HFFc6 (cell line): Measurements from ENCODE around the gene EIF5. TPM values are rescaled to one million over a fixed set of nuclear protein-coding genes. Genes with fewer than 3 reads are reported as not detected.

Source experiments
- DNase-seq: peaks from one replicate; pipeline ENCODE4 v3.0.0-alpha.2; 2018
- H3K27ac Mint-ChIP-seq: 2 replicates; pipeline ENCODE4 v1.8.0; 2020; ENCODE audit warnings: mild to moderate bottlenecking, mixed read lengths
- H3K27me3 Mint-ChIP-seq: 2 replicates; pipeline ENCODE4 v1.8.0; 2021; ENCODE audit warnings: mild to moderate bottlenecking, moderate library complexity, mixed read lengths; ENCODE audit not compliant: insufficient read depth
- H3K36me3 Mint-ChIP-seq: 2 replicates; pipeline ENCODE4 v1.8.0; 2021; ENCODE audit warnings: low read depth, mixed read lengths
- H3K4me1 Mint-ChIP-seq: 2 replicates; pipeline ENCODE4 v1.8.0; 2020; ENCODE audit warnings: low read depth, mixed read lengths
- H3K4me3 Mint-ChIP-seq: 2 replicates; pipeline ENCODE4 v1.8.0; 2020; ENCODE audit warnings: mild to moderate bottlenecking, moderate library complexity, mixed read lengths
- H3K9me3 Mint-ChIP-seq: 2 replicates; pipeline ENCODE4 v1.8.0; 2020; ENCODE audit warnings: mild to moderate bottlenecking, mixed read lengths
- total RNA-seq, 6 experiments: library from RNA; stranded (reverse); fragmentation: NEBNext Ultra II Directional; extraction: Animal tissue kit (Norgen Biotek cat#: 25700); gene quantifications; 2 replicates in 1 of 6; 3 replicates in 5 of 6; pipeline ENCODE4 v1.2.3, GENCODE V29; 2021
- TF ChIP-seq, protein P1 (sequence below): fragments of 200-600 bp; sonication (generic); IDR thresholded peaks from 2 replicates; pipeline ENCODE4 v1.5.0; 2021; ENCODE audit warnings: antibody characterized with exemption, mild to moderate bottlenecking

Gene EIF5
- total RNA-seq, 6 experiments from 2014 or later = 181 to 217 (median 203) TPM

DNA sequence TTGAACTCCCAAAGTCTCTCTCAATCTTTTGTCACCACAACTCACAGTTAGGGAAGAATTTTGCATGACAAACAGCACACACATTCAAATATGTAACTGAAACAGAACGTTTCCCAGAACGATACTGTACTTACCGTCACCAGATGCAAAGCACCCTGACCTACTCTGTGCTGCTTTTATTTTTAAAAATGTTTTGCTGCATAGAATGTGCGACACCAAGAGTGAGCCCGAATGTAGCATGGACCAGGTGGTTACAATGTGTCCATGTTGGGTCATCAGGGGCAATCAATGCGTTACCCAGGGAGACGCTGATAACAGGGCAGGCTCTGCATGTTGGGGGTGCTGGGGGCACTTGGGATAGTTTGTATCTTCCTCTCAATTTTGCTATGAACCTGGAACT, 14.6 kb upstream of the EIF5 start:
- H3K36me3 Mint-ChIP-seq = no peaks in the 10 kb centered on the region
- H3K4me3 Mint-ChIP-seq = no peak overlapping the region
- H3K27ac Mint-ChIP-seq = no peak overlapping the region
- TF ChIP-seq, protein P1, sequence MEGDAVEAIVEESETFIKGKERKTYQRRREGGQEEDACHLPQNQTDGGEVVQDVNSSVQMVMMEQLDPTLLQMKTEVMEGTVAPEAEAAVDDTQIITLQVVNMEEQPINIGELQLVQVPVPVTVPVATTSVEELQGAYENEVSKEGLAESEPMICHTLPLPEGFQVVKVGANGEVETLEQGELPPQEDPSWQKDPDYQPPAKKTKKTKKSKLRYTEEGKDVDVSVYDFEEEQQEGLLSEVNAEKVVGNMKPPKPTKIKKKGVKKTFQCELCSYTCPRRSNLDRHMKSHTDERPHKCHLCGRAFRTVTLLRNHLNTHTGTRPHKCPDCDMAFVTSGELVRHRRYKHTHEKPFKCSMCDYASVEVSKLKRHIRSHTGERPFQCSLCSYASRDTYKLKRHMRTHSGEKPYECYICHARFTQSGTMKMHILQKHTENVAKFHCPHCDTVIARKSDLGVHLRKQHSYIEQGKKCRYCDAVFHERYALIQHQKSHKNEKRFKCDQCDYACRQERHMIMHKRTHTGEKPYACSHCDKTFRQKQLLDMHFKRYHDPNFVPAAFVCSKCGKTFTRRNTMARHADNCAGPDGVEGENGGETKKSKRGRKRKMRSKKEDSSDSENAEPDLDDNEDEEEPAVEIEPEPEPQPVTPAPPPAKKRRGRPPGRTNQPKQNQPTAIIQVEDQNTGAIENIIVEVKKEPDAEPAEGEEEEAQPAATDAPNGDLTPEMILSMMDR = no peak
- no peaks in the 10 kb centered on the region for H3K9me3 Mint-ChIP-seq
- H3K4me1 Mint-ChIP-seq = no peaks in the 10 kb centered on the region
- no peak for DNase-seq
- H3K27me3 Mint-ChIP-seq = peaks cover 18% of the 10 kb centered on the region

DNA sequence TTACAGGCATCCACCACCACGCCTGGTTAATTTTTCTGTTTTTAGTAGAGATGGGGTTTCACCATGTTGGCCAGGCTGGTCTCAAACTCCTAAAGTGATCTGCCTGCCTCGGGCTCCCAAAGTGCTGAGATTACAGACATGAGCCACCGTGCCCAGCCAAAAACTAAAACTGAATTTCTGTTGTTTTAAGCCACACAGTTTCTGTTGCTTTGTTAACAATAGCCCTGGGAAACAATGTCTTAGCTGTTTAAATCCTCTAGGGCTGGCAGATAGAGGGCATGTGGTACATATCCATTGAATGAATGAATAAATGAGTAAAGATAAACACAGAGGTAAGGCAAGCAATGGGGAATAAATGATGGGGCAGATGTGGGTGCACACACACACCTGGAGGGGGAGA, 8.0 kb upstream of the EIF5 start:
- H3K4me1 Mint-ChIP-seq = no peaks in the 10 kb centered on the region
- no peak for DNase-seq
- no peaks in the 10 kb centered on the region for H3K36me3 Mint-ChIP-seq
- peaks cover 12% of the 10 kb centered on the region for H3K27me3 Mint-ChIP-seq
- H3K4me3 Mint-ChIP-seq = no peak overlapping the region
- no peak overlapping the region for H3K27ac Mint-ChIP-seq
- TF ChIP-seq, protein P1 = no peak
- H3K9me3 Mint-ChIP-seq = no peaks in the 10 kb centered on the region

DNA sequence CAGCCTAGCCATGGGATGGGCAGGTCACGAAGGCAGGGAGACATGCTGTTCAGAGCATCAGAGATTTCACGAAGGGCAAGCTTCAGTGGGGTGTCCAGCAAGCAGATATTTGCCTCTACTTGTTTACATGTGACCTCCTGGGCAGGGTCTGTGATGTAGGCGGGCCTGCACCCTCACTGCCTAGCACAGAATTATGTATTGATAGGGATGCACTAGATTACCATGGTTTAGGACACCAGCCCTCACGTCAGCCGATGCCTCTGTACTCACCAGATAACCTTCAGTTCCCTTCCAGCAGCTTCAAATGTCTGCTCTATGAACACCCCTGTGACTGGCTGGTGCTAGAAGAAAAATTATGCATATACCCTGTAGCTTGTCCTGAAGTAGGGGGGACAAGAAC, 5.1 kb upstream of the EIF5 start:
- H3K4me3 Mint-ChIP-seq = no peak overlapping the region

DNA sequence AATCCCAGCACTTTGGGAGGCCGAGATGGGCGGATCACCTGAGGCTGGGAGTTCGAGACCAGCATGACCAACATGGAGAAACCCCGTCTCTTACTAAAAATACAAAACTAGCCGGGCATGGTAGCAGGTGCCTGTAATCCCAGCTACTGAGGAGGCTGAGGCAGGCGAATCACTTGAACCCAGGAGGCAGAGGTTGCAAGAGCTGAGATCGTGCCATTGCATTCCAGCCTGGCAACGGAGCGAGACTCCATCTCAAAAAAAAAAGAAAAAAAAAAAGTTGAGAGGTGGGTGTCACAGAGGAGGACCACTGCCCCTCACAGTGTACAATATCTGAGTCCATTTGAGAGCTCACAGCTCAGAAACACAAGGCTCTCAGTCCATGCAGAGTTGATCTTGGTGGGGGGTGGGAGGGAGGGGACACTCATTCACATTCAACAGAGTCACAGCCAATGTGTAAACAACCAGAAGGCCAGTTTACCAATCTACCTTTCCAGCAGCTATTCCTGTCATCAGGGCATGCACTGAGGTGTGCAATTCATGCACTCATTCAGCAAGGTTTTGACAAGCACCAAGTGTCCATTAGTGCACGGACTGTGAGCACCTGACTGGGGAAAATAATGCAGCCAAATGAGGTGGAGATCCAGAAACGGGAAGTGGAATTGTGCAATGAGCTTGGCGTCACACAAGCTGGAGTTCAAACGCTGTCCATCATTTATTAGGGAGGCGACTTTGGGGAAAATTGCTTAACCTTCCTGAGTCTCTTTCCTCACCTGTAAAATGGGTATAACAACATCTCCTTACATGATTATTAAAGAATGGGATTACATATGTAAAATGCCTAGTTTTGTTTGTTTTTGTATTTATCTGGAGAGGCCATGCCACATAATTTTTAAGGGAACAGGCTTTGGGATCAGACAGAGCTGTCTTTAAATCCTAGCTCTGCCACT, 4.4 kb upstream of the EIF5 start:
- Mint-ChIP-seq H3K27ac (no peak overlapping the region), H3K4me1 (no peaks in the 10 kb centered on the region), H3K9me3 (no peaks in the 10 kb centered on the region), H3K36me3 (no peaks in the 10 kb centered on the region), H3K4me3 (no peak overlapping the region), H3K27me3 (peaks cover 10% of the 10 kb centered on the region)
- DNase-seq = no peak
- TF ChIP-seq, protein P1 = no peak

More for the DNA sequence above, 5.1 kb upstream of the EIF5 start:
- no peak overlapping the region for H3K27ac Mint-ChIP-seq
- DNase-seq = no peak
- H3K27me3 Mint-ChIP-seq = peaks cover 9% of the 10 kb centered on the region
- TF ChIP-seq, protein P1 = no peak
- no peaks in the 10 kb centered on the region for H3K4me1 Mint-ChIP-seq
- H3K36me3 Mint-ChIP-seq = no peaks in the 10 kb centered on the region
- H3K9me3 Mint-ChIP-seq = no peaks in the 10 kb centered on the region

DNA sequence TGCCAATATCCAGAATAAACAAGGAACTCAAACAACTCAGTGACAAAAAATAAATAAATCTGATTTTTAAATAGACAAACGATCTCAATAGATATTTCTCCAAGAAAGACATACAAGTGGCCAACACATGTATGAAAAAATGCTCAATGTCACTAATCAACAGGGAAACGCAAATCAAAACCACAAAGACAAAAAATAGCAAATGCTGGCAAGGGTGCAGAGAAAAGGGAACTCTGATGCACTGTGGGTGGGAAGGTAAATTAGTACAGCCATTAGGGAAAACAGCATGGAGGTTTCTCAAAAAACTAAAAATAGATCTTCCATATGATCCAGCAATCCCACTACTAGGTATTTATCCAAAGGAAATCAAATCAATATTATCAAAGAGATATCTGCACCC, 3.5 kb upstream of the EIF5 start:
- peaks cover 5% of the 10 kb centered on the region for H3K4me1 Mint-ChIP-seq
- no peak overlapping the region for H3K4me3 Mint-ChIP-seq
- H3K27ac Mint-ChIP-seq = no peak overlapping the region
- TF ChIP-seq, protein P1 = no peak
- peaks cover 10% of the 10 kb centered on the region for H3K27me3 Mint-ChIP-seq
- no peaks in the 10 kb centered on the region for H3K9me3 Mint-ChIP-seq
- peaks cover 6% of the 10 kb centered on the region for H3K36me3 Mint-ChIP-seq
- no peak for DNase-seq
